Sciatic nerve (tissue), 2 donors: ENCODE results near the gene OBSL1. TPM values are rescaled to one million over a fixed set of nuclear protein-coding genes. Genes with fewer than 3 reads are reported as not detected.

Source experiments
- ATAC-seq: fragments of 200-7000 bp; cut with Tn5 transposase; one replicate; pipeline ENCODE4 v1.9.1; 2020; ENCODE audit warnings: mild to moderate bottlenecking, moderate library complexity
- DNase-seq: peaks from one replicate; pipeline ENCODE4 v3.0.0-alpha.2; 2020; ENCODE audit warnings: low spot score
- intact Hi-C: fragments of 100-400 bp; cut with DNase I; formaldehyde crosslinking; loops from one replicate; pipeline ENCODE4 v1.14.2; 2022
- total RNA-seq: library from RNA; stranded (reverse); fragmentation: NEBNext Ultra II Directional; extraction: Animal tissue kit (Norgen Biotek cat#: 25700); gene quantifications from one replicate; pipeline ENCODE4 v1.2.1, GENCODE V29; 2021
- donor health status: DM: no; HTN: no; CAD: no.
- donor health status: DM: no; HTN: no; CAD: no.

The OBSL1 gene
- total RNA-seq, 1 donor from 2014 or later: 85.2 TPM

GRCh38 chr2:219598308-219599078, 27.2 kb upstream of the OBSL1 start:
- ATAC-seq: no peak
- DNase-seq: no peak
- intact Hi-C loops: no loop called here

- DNase-seq: peak; percentile 97
- intact Hi-C loops: no loop called here
- peak; percentile 98 for ATAC-seq
These were observed 26.4 kb upstream of the OBSL1 start, which contains the start of gene STK11IP for GRCh38 chr2:219597552-219598307. STK11IP (plus strand) TSS chr2:219597857; CDS start chr2:219598120, 263 bp downstream.

GRCh38 chr2:219596954-219597551, 25.7 kb upstream of the OBSL1 start:
- peak; percentile 7 for ATAC-seq
- intact Hi-C loops: no loop called here
- DNase-seq: no peak

GRCh38 chr2:219595256-219595655, 23.9 kb upstream of the OBSL1 start:
- intact Hi-C loops: no loop called here
- DNase-seq (no peak), ATAC-seq (no peak)

- intact Hi-C loops: no loop called here
- DNase-seq (no peak), ATAC-seq (no peak)
These were observed 21.8 kb upstream of the OBSL1 start for GRCh38 chr2:219593154-219593553.

GRCh38 chr2:219592736-219593135, 21.4 kb upstream of the OBSL1 start:
- DNase-seq (no peak), ATAC-seq (no peak)
- intact Hi-C loops: no loop called here

- intact Hi-C loops: no loop called here
- no peak for ATAC-seq
These were observed 19.8 kb upstream of the OBSL1 start for GRCh38 chr2:219591091-219591490.

GRCh38 chr2:219581346-219581745, 10.0 kb upstream of the OBSL1 start:
- intact Hi-C loops: no loop called here
- DNase-seq (no peak), ATAC-seq (no peak)

More at GRCh38 chr2:219591091-219591490, 19.8 kb upstream of the OBSL1 start:
- DNase-seq: no peak

GRCh38 chr2:219578811-219579613, 7.7 kb upstream of the OBSL1 start:
- DNase-seq (no peak), ATAC-seq (no peak)
- intact Hi-C loops: no loop called here

- ATAC-seq: peak; percentile 35
- intact Hi-C loops: no loop called here
- no peak for DNase-seq
These were observed 5.4 kb upstream of the OBSL1 start for GRCh38 chr2:219576505-219577388.

GRCh38 chr2:219575566-219576504, 4.5 kb upstream of the OBSL1 start:
- intact Hi-C loops: no loop called here
- ATAC-seq (no peak), DNase-seq (no peak)

- no peak for DNase-seq
- intact Hi-C loops: no loop called here
- no peak for ATAC-seq
These were observed 3.4 kb upstream of the OBSL1 start for GRCh38 chr2:219574484-219575311.

GRCh38 chr2:219573166-219573565, 1.8 kb upstream of the OBSL1 start:
- ATAC-seq (no peak), DNase-seq (no peak)
- intact Hi-C loops: no loop called here

- intact Hi-C loops: no loop called here
- DNase-seq (no peak), ATAC-seq (peak; percentile 4)
These were observed 1.1 kb upstream of the OBSL1 start, which contains the start of gene INHA for GRCh38 chr2:219572237-219573001. INHA (plus strand) TSS chr2:219572310; CDS start chr2:219572375, 65 bp downstream.

- DNase-seq (no peak), ATAC-seq (no peak)
- intact Hi-C loops: no loop called here
These were observed 422 bp downstream of the OBSL1 start for GRCh38 chr2:219570924-219571310.
